ENCODE measurements around the gene PRKCH. TPM values are rescaled to one million over a fixed set of nuclear protein-coding genes. Genes with fewer than 3 reads are reported as not detected.

The PRKCH gene
- total RNA-seq, 3 donors from 2014 or later: 12.3 to 15.4 (median 14.8) TPM

DNA sequence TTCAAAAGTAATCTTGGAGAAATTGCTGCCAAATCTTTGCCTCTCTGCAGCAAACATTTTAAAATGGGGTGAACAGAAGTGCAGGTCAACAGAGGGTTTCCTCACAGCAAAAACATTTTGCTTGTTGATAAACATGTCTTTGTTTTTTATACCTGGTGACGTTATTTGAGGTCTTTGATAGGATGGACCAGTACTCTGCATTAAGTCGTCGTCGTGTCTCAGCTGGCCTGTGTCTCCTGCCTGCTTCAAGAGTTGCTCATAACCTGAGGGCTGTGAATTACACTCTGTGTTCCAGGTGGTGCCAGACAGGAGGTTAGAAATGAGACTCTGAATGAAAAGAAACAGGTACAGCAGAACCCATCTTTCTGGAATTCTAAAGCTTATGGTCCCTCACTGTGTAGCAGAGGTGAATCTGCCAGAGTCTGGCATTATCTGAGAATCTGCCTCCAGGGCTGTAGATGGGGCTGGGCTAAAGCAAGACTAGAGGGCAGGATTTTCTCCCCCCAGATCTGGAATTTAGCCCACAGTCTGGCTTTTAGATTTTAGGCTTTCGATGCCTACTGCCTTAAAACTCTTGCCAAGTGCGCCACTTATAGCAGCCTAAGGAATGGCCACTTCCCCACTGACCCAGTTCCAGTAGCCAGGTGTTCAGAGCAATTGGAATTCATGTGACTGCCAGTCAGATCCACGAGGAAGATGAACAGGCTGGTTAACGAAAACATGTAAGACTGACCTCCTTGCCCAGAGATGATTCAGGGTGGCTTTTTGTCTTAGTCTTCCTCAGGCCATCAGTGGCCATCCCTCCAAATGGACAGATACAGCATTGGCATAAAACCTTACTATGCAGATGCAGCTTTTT lies 161.2 kb downstream of the PRKCH start:
- TF ChIP-seq CTCF (IDR thresholded peaks at IDR 0.05): no peak
- H3K4me3 ChIP-seq: no peak overlapping the region
- ATAC-seq (no peak), DNase-seq (no peak)
- H3K4me1 ChIP-seq (ENCODE audit: low read depth): peaks cover 10% of the 10 kb centered on the region
- intact Hi-C loops (cut with DNase I, micrococcal nuclease): no loop called here
- no peaks in the 10 kb centered on the region for H3K9me3 ChIP-seq
- H3K36me3 ChIP-seq (ENCODE audit: low read depth): no peaks in the 10 kb centered on the region

DNA sequence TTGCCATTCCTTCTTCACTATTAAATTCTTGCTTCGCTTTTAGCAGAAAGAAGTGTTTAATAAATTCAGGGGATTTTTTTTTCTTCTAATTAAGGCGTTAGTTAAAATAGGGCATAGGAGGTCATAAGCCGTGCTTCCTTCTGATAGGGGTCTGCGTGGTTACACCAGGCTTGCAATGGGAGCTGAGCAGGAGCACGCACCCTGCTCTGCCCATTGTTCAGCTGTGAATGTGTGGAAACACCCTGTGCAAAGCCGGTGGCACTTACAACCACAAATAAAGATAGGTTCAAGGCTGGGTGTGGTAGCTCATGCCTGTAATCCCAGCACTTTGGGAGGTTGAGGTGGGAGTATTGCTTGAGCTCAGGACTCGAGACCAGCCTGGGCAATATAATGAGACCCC lies 162.1 kb downstream of the PRKCH start:
- Histone ChIP-seq H3K4me1 (ENCODE audit: low read depth) (peaks cover 1% of the 10 kb centered on the region), H3K9me3 (no peaks in the 10 kb centered on the region), H3K4me3 (no peak overlapping the region), H3K36me3 (ENCODE audit: low read depth) (no peaks in the 10 kb centered on the region)
- TF ChIP-seq CTCF (IDR thresholded peaks at IDR 0.05): no peak
- ATAC-seq (peak; percentile 34), DNase-seq (no peak)
- intact Hi-C loops (cut with DNase I, micrococcal nuclease): no loop called here

- no peaks in the 10 kb centered on the region for H3K4me1 ChIP-seq (ENCODE audit: low read depth)
- H3K36me3 ChIP-seq (ENCODE audit: low read depth): no peaks in the 10 kb centered on the region
- TF ChIP-seq CTCF (IDR thresholded peaks at IDR 0.05): no peak
- no peak for DNase-seq
- no peak overlapping the region for H3K4me3 ChIP-seq
- ATAC-seq: no peak
- intact Hi-C loops (cut with DNase I, micrococcal nuclease): no loop called here
- no peaks in the 10 kb centered on the region for H3K9me3 ChIP-seq
Measured at GRCh38 chr14:61484031-61484430, 162.7 kb downstream of the PRKCH start.

DNA sequence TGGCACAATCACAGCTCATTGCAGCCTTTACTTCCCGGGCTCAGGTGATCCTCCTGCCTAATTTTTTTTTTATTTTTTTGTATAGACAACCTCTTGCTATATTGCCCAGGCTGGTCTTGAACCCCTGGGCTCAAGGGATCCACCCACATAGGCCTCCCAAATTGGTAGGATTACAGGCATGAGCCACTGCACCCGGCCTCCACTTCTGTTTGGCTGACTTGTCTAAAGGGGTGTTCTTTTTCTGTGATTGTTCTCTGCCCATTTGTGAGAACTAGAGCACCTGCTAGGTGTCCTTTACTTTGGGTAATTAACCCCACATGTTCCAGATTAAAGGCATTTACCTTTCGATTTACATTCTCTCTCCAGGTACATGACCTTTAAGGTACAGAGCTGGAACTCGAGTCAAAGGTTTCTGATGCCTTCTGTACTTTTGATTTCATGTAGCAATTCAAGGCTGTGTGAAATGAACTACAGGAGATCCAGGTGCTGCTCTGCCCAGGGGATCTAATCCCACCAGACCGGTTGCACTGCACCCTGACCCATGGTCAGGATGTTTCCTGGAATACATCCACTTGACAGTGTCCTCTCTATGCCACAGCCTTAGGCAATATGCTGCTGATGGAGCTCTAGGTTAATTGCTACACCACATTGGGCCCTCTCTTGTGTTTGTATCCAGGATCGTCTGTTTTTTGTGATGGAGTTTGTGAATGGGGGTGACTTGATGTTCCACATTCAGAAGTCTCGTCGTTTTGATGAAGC lies 163.6 kb downstream of the PRKCH start:
- no peak for ATAC-seq

GRCh38 chr14:61485661-61486060 lies 164.3 kb downstream of the PRKCH start:
- no peak for TF ChIP-seq CTCF (IDR thresholded peaks at IDR 0.05)
- ATAC-seq (no peak), DNase-seq (no peak)
- no peaks in the 10 kb centered on the region for H3K9me3 ChIP-seq
- no peaks in the 10 kb centered on the region for H3K4me1 ChIP-seq (ENCODE audit: low read depth)
- H3K36me3 ChIP-seq (ENCODE audit: low read depth): no peaks in the 10 kb centered on the region
- H3K4me3 ChIP-seq: no peak overlapping the region
- intact Hi-C loops (cut with DNase I, micrococcal nuclease): no loop called here

More for the DNA sequence above, 163.6 kb downstream of the PRKCH start:
- no peaks in the 10 kb centered on the region for H3K9me3 ChIP-seq
- H3K36me3 ChIP-seq (ENCODE audit: low read depth): no peaks in the 10 kb centered on the region
- no peak for DNase-seq
- H3K4me3 ChIP-seq: no peak overlapping the region
- TF ChIP-seq CTCF (IDR thresholded peaks at IDR 0.05): no peak
- intact Hi-C loops (cut with DNase I, micrococcal nuclease): no loop called here
- H3K4me1 ChIP-seq (ENCODE audit: low read depth): no peaks in the 10 kb centered on the region
